Left colon (tissue), 2 donors: ENCODE data around the gene PLCG1. TPM values are rescaled to one million over a fixed set of nuclear protein-coding genes. Genes with fewer than 3 reads are reported as not detected.

Experiments
- ATAC-seq: fragments of 200-7000 bp; cut with Tn5 transposase; one replicate; pipeline ENCODE4 v1.9.1; 2020; ENCODE audit warnings: mild to moderate bottlenecking, moderate library complexity
- DNase-seq, 2 donors: peaks; one replicate each; pipeline ENCODE4 v3.0.0-alpha.2; 2020
- intact Hi-C, 2 donors: fragments of 100-400 bp; cut with DNase I in 1 of 2; cut with micrococcal nuclease in 1 of 2; formaldehyde crosslinking; loops; one replicate each; pipeline versions ENCODE4 v1.11.2 to v1.14.0; 2022; cut with DNase I, micrococcal nuclease
- microRNA-seq, 2 donors: library from miRNA; unstranded; fragments of <30 nt; microRNA quantifications; one replicate each; pipeline versions ENCODE4 v1.1.0 to v1.2.0, GENCODE V29; 2020
- total RNA-seq, 2 donors: library from RNA; stranded (reverse); fragmentation: NEBNext Ultra II Directional; extraction: Animal tissue kit (Norgen Biotek cat#: 25700); gene quantifications; one replicate each; pipeline ENCODE4 v1.2.1, GENCODE V29; 2021
- donor health status: DM: no; HTN: no; CAD: no.
- donor health status: DM: yes; HTN: yes; CAD: no.

The PLCG1 gene
- total RNA-seq, 2 donors from 2014 or later: 58.0 to 74.7 TPM

DNA sequence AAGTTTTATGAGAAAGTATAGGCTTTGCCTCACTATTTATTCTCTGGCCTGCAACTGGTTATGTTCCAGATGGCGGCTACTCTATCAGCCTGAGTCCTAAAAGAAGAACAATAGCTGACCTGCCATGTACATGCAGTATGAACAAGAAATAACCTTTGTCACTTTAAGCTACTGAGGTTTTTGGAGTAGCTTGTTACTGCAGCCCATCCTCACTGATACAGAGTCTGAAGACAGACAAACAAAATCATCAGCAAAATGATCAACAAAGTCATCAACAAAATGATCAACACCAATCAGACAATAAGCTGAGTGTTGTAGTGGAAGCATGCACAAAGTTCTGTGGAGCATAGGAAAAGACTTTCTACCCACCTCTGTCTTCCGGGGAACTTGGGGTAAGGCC, 82.5 kb downstream of the PLCG1 start:
- DNase-seq: no peak
- intact Hi-C loops: no loop called here
- ATAC-seq: no peak

DNA sequence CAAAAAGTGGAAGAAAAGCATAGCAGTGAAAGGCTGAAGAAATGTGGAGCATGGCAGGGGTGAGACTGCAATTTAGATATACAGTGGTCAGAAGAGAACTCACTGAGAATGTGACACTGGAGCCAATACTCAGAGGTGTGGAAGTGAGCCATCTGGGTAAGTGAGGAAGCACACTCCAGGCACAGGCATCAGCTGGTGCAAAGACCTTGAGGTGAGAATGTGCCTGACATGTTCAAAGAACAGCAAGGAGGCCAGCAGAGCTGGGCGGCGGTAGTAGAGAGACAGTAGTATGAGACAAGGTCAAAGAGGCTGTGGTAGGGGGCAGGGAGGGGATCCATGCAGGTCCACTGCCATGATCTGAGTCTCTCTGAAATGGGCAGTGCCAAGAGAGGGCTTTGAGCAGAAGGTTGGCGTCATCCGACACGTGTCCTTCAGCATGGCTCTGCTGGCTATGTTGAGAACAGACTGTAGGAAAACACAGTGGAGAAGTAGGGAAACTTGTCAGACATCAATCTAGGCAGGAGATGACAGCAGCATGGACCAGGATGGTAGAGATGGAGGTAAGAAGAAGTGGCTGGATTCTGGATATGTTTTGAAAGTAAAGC, 84.4 kb downstream of the PLCG1 start:
- no peak for ATAC-seq
- DNase-seq: no peak
- intact Hi-C loops: no loop called here

DNA sequence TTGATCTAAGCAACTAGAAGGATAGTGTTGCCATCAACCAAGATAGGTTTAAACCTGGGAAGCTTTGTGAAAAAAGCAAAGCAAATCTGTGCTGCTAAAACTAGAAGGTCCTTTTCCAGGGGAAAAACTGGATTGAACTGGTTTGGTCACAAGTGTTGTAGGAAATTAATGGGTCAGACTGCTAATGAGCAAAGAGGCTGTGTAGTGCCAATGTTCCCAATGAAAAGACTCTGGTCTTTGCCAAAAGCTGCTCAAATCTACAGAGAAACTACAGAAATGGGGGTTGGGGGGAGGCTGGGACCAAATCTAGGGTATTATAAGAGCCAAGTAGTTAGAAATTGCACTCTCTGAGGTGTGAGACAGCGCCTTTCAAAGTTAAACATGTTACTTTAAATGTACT, 85.0 kb downstream of the PLCG1 start:
- DNase-seq (no peak), ATAC-seq (no peak)
- intact Hi-C loops: no loop called here

DNA sequence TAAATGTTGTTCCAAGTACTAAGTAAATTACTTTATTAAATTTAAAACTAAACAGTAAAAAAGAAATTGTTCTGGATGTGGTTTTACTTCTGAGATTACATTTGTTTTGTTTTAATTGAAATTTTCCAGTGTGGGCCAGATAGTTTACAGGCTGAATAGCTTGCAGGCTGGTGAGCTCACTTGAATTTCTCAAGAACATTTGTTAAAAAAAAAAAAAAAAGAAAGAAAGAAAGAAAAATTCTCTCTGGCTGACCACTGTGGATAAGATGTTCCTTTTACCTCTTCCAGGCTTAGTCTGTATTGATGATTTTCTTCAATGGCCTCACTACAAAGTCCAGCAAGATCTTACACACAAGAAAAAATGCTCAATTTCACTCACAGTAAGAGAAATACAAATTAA, 85.4 kb downstream of the PLCG1 start:
- ATAC-seq: no peak
- intact Hi-C loops: no loop called here

DNA sequence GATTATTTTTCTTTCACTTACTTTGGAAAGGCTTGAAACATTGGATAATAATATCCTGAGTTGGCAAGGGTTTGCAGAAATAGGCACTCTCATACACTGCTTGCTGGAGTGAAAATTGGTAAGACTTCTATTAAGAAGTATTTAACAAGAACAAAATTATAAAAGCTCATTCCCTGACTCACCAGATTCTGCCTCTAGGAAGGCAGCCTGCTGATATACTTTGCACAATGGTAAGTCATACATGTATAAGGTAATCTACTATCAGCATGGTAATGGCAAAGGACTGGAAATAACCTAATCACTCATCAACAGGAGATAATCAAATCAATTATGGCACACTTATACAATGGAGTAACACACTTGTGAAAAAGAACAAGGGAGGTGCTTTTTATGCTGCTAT, 85.8 kb downstream of the PLCG1 start:
- intact Hi-C loops: no loop called here

More for the DNA sequence above, 85.4 kb downstream of the PLCG1 start:
- no peak for DNase-seq

DNA sequence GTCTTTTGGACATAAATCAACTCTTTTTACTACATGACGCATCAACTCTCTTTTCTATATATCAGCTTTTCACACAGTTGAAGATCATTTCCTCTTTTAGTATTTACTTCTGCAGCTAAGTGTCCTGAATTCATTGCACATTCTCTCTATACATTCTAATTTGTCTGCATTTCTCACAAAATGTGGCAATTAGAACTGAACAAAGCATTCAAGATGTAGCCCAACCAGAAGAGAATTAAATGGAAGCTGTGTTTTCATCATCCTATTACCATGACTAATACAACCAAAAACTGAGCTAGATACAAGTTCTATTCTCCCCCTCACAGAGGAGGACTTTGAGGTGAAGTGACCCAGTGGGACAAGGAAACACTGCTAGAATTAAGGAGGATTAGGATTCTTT, 86.9 kb downstream of the PLCG1 start:
- ATAC-seq (no peak), DNase-seq (no peak)
- intact Hi-C loops: no loop called here

More for the DNA sequence above, 85.8 kb downstream of the PLCG1 start:
- DNase-seq (no peak), ATAC-seq (no peak)

DNA sequence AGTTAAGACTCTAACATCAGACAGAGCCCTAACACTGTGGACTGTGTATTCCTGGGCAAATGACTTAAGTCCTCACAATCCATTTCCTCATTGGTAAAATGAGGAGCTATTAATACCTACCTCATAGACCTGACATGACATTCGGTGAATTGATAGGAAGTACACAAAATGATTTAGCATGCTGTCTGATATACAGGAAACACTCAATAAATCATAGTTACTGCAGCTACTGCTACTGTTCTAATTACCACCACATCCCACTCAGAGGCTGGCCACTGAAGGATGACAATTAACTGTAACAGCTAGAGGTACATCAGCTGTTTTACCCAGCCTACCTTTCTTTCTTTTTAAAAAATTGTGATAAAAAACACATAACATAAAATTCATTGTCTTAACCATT, 87.7 kb downstream of the PLCG1 start:
- DNase-seq (no peak), ATAC-seq (no peak)
- intact Hi-C loops: no loop called here

DNA sequence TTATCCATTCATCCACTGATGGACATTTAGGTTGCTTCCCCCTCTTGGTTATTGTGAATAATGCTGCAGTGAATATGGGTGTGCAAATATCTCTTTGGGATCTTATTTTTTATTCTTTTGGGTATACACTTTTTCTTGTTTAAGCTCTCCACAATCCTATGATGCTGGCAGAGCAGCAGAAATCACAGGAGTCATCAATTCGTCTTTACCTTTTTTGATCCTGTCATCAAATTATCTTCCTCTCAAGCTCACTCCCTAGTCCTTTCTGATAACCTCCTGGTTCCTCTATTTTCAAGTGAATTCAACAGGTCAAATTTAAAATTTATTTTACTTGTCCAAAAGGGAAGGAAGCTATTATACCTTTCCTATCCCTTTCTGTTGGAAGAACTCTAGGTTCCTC, 89.1 kb downstream of the PLCG1 start:
- intact Hi-C loops: no loop called here
- ATAC-seq: no peak
- DNase-seq: no peak

Small RNA genes within 50 kb of the gene (microRNA-seq; reads per million reads assigned to microRNA genes)
- 0 reads per million in 2 donors for gene MIR6871

Other genes starting within 250 kb of the PLCG1 start
- 10 to 100 TPM; 64.3 to 65.7 TPM for gene TOP1, start 108.7 kb upstream of the PLCG1 start, total RNA-seq
- gene ZHX3, start 180.2 kb downstream of the PLCG1 start, total RNA-seq: 10 to 100 TPM; 31.7 to 35.3 TPM
- gene LPIN3, start 203.3 kb downstream of the PLCG1 start, total RNA-seq: 10 to 100 TPM; 45.5 to 57.0 TPM
- under 1 TPM in 1 of 2 donors, not detected in 1; 0.47 TPM for gene EMILIN3, start 229.3 kb downstream of the PLCG1 start, total RNA-seq